IPS-18c (cell line): Measurements from ENCODE around the gene HTRA2.

Experiments used
- H3K4me3 ChIP-seq: 2 replicates; pipeline ENCODE4 v1.7.0; 2013; ENCODE audit warnings: low read depth, mild to moderate bottlenecking, low read length, moderate library complexity; ENCODE audit not compliant: insufficient read depth
- H3K9me3 ChIP-seq: one replicate; pipeline ENCODE4 v1.6.1; 2013; ENCODE audit warnings: mild to moderate bottlenecking, low read length, moderate library complexity; ENCODE audit not compliant: control insufficient read depth, insufficient read depth

Gene HTRA2

GRCh38 chr2:74498500-74499266 is 31.1 kb upstream of the HTRA2 start:
- Histone ChIP-seq H3K9me3 (no peaks in the 10 kb centered on the region), H3K4me3 (peak overlapping the region; percentile 55)

- no peaks in the 10 kb centered on the region for H3K9me3 ChIP-seq
- peak within 1 kb of the TSS; percentile 55 for H3K4me3 ChIP-seq
Observed at GRCh38 chr2:74499267-74499939, 30.3 kb upstream of the HTRA2 start, which contains the start of gene LBX2. Gene LBX2 (minus strand): TSS chr2:74499603. CDS start chr2:74499537, 66 bp downstream.

GRCh38 chr2:74499940-74500577 is 29.7 kb upstream of the HTRA2 start:
- Histone ChIP-seq H3K4me3 (peak overlapping the region; percentile 55), H3K9me3 (no peaks in the 10 kb centered on the region)

GRCh38 chr2:74500578-74500946 is 29.2 kb upstream of the HTRA2 start:
- H3K9me3 ChIP-seq, result no peaks in the 10 kb centered on the region
- H3K4me3 ChIP-seq, result no peak overlapping the region

GRCh38 chr2:74501335-74502071 is 28.2 kb upstream of the HTRA2 start:
- Histone ChIP-seq H3K4me3 (0 out of 2 replicates have a peak overlapping the region, but pooled peaks have one; percentile 68), H3K9me3 (no peaks in the 10 kb centered on the region)

- no peaks in the 10 kb centered on the region for H3K9me3 ChIP-seq
- peak overlapping the region; percentile 68 for H3K4me3 ChIP-seq
Observed at GRCh38 chr2:74502147-74502719, 27.5 kb upstream of the HTRA2 start.

GRCh38 chr2:74502720-74503505 is 26.8 kb upstream of the HTRA2 start:
- H3K4me3 ChIP-seq, result peak overlapping the region; percentile 68
- no peaks in the 10 kb centered on the region for H3K9me3 ChIP-seq

- H3K4me3 ChIP-seq, result peak overlapping the region; percentile 68
- no peaks in the 10 kb centered on the region for H3K9me3 ChIP-seq
Observed at GRCh38 chr2:74503506-74504475, 25.9 kb upstream of the HTRA2 start.

- no peaks in the 10 kb centered on the region for H3K9me3 ChIP-seq
- H3K4me3 ChIP-seq, result no peak overlapping the region
Observed at GRCh38 chr2:74504591-74504990, 25.1 kb upstream of the HTRA2 start.

GRCh38 chr2:74505448-74506246 is 24.1 kb upstream of the HTRA2 start:
- H3K4me3 ChIP-seq, result no peak overlapping the region
- H3K9me3 ChIP-seq, result no peaks in the 10 kb centered on the region

- Histone ChIP-seq H3K4me3 (peak within 1 kb of the TSS; percentile 94), H3K9me3 (no peaks in the 10 kb centered on the region)
Observed at GRCh38 chr2:74507145-74507925, 22.4 kb upstream of the HTRA2 start, which contains the start of gene PCGF1. Gene PCGF1 (minus strand): TSS chr2:74507695. CDS start chr2:74507668, 27 bp downstream.

- Histone ChIP-seq H3K4me3 (peak overlapping the region; percentile 94), H3K9me3 (no peaks in the 10 kb centered on the region)
Observed at GRCh38 chr2:74507926-74508520, 21.7 kb upstream of the HTRA2 start.

GRCh38 chr2:74510272-74510671 is 19.5 kb upstream of the HTRA2 start:
- Histone ChIP-seq H3K9me3 (no peaks in the 10 kb centered on the region), H3K4me3 (no peak overlapping the region)
